Neural cell (in vitro differentiated cells): Measurements from ENCODE around the gene PPFIBP2. TPM values are rescaled to one million over a fixed set of nuclear protein-coding genes. Genes with fewer than 3 reads are reported as not detected.

Source experiments
- H2AFZ ChIP-seq: fragments of 200-600, 300-800 bp; sonication (generic), shearing (Covaris generic); 2 replicates; pipeline ENCODE4 v1.6.0; 2014; ENCODE audit warnings: low read depth, mild to moderate bottlenecking, antibody characterized with exemption, low read length, moderate library complexity
- H3F3A ChIP-seq: fragments of 200-600 bp; shearing (Covaris generic); 2 replicates; pipeline ENCODE4 v1.6.1; 2016; ENCODE audit warnings: mild to moderate bottlenecking, moderate library complexity, mixed read lengths, antibody characterized with exemption, low read length; ENCODE audit not compliant: insufficient read depth, poor library complexity, severe bottlenecking
- H3K27ac ChIP-seq: fragments of 200-600, 300-800 bp; sonication (generic), shearing (Covaris generic); 2 replicates; pipeline ENCODE4 v1.5.1; 2014; ENCODE audit warnings: mild to moderate bottlenecking, low read length, moderate library complexity
- H3K27me3 ChIP-seq: fragments of 300-800, 200-600 bp; sonication (generic), shearing (Covaris generic); 2 replicates; pipeline ENCODE4 v1.6.0; 2014; ENCODE audit warnings: mild to moderate bottlenecking, low read depth, low read length, moderate library complexity; ENCODE audit not compliant: insufficient read depth
- H3K36me3 ChIP-seq: fragments of 300-800, 200-600 bp; sonication (generic), shearing (Covaris generic); 2 replicates; pipeline ENCODE4 v1.5.1; 2014; ENCODE audit warnings: mild to moderate bottlenecking, antibody characterized with exemption, low read length, moderate library complexity; ENCODE audit not compliant: insufficient read depth
- H3K4me2 ChIP-seq: fragments of 300-800, 200-600 bp; sonication (generic), shearing (Covaris generic); 2 replicates; pipeline ENCODE4 v1.6.0; 2014; ENCODE audit warnings: mild to moderate bottlenecking, low read length
- H3K4me3 ChIP-seq: fragments of 300-800, 200-600 bp; sonication (generic), shearing (Covaris generic); 2 replicates; pipeline ENCODE4 v1.5.1; 2014; ENCODE audit warnings: mild to moderate bottlenecking, low read length, moderate library complexity
- H3K79me2 ChIP-seq: fragments of 200-600 bp; shearing (Covaris generic); replicated peaks from 2 replicates; pipeline ENCODE4 v1.6.0; 2014; ENCODE audit warnings: mild to moderate bottlenecking, low read length, moderate library complexity; ENCODE audit not compliant: insufficient read depth
- H3K9ac ChIP-seq: fragments of 300-800, 200-600 bp; sonication (generic), shearing (Covaris generic); 2 replicates; pipeline ENCODE4 v1.6.1; 2016; ENCODE audit warnings: mild to moderate bottlenecking, low read length, mixed read lengths
- H3K9me2 ChIP-seq: fragments of 200-600 bp; shearing (Covaris generic); 2 replicates; pipeline ENCODE4 v1.6.1; 2016; ENCODE audit warnings: mild to moderate bottlenecking, low read length, mixed read lengths; ENCODE audit not compliant: insufficient read depth
- H3K9me3 ChIP-seq: fragments of 200-600, 300-800 bp; sonication (generic), shearing (Covaris generic); 2 replicates; pipeline ENCODE4 v1.6.1; 2016; ENCODE audit warnings: mild to moderate bottlenecking, mixed run types, low read length, moderate library complexity, mixed read lengths
- H4K20me1 ChIP-seq: fragments of 200-600 bp; shearing (Covaris generic); 2 replicates; pipeline ENCODE4 v1.6.1; 2016; ENCODE audit warnings: mild to moderate bottlenecking, mixed run types; ENCODE audit not compliant: insufficient read depth
- EP300 ChIP-seq: fragments of 450-650 bp; conservative IDR thresholded peaks from 2 replicates; pipeline ENCODE4 v1.6.1; 2014; ENCODE audit warnings: antibody characterized with exemption, mild to moderate bottlenecking, moderate library complexity; ENCODE audit not compliant: poor library complexity, severe bottlenecking
- EZH2 ChIP-seq: fragments of 200-600, 300-800 bp; shearing (Covaris generic), sonication (generic); IDR thresholded peaks from 2 replicates; pipeline ENCODE4 v1.6.1; 2014; ENCODE audit warnings: antibody characterized with exemption, low read length, borderline replicate concordance, mild to moderate bottlenecking; ENCODE audit not compliant: insufficient read depth, poor library complexity, severe bottlenecking
- MXI1 ChIP-seq: fragments of 450-650 bp; conservative IDR thresholded peaks from 2 replicates; pipeline ENCODE4 v1.6.1; 2014; ENCODE audit warnings: antibody characterized with exemption, mild to moderate bottlenecking; ENCODE audit not compliant: poor library complexity, severe bottlenecking
- POLR2AphosphoS5 ChIP-seq: IDR thresholded peaks from 2 replicates; pipeline ENCODE4 v1.6.1; 2012
- RAD21 ChIP-seq: fragments of 450-650 bp; conservative IDR thresholded peaks from 2 replicates; pipeline ENCODE4 v1.6.1; 2014; ENCODE audit warnings: antibody characterized with exemption, mild to moderate bottlenecking, moderate library complexity
- SMC3 ChIP-seq: fragments of 450-650 bp; conservative IDR thresholded peaks from 2 replicates; pipeline ENCODE4 v1.6.1; 2014; ENCODE audit warnings: antibody characterized with exemption, mild to moderate bottlenecking, moderate library complexity; ENCODE audit not compliant: poor library complexity
- TAF1 ChIP-seq: IDR thresholded peaks from 2 replicates; pipeline ENCODE4 v1.6.1; 2012; ENCODE audit warnings: low read depth
- polyA plus RNA-seq: library from polyadenylated mRNA; depleted of rRNA; stranded (reverse); fragments of >200 nt; gene quantifications from 2 replicates; pipeline ENCODE4 v1.2.3, GENCODE V29; 2014
- TF ChIP-seq, protein P1 (sequence below): fragments of 450-650 bp; IDR thresholded peaks from 2 replicates; pipeline ENCODE4 v1.5.1; 2014; ENCODE audit warnings: antibody characterized with exemption, mild to moderate bottlenecking, moderate library complexity; ENCODE audit not compliant: poor library complexity, severe bottlenecking
- TF ChIP-seq, protein P2 (sequence below): IDR thresholded peaks from 2 replicates; pipeline ENCODE4 v1.6.1; 2012; ENCODE audit warnings: borderline replicate concordance

The PPFIBP2 gene
- polyA plus RNA-seq, 1 donor from 2014 or later: not detected

DNA sequence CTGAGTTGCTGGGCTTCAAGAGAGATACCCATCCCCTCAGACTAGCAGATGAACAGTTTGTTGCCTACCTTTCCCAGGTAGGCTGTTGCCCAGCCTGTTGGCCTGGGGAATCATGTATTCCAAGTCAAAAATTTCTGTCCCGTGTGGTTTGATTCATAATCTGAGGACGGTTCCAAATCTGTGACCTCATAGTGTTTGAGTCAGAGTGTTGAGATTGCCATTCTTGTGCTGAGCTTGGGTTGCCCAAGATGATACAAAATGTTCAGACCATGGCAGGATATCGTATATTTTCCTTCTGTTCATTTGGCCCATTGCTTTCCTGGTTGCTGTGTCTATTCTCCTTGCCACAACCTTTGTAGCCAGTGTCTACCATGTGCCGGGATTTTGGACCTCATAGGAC is 95.2 kb downstream of the PPFIBP2 start:
- no peaks in the 10 kb centered on the region for H3K9me2 ChIP-seq
- H3K27me3 ChIP-seq: no peaks in the 10 kb centered on the region
- no peak overlapping the region for H3K4me2 ChIP-seq
- H2AFZ ChIP-seq: no peak overlapping the region
- no peak overlapping the region for H3K4me3 ChIP-seq
- no peak overlapping the region for H3K9ac ChIP-seq
- H3F3A ChIP-seq: no peaks in the 10 kb centered on the region
- H3K79me2 ChIP-seq: no peaks in the 10 kb centered on the region
- no peaks in the 10 kb centered on the region for H3K9me3 ChIP-seq
- no peak for TF ChIP-seq POLR2AphosphoS5
- TF ChIP-seq, protein P1, sequence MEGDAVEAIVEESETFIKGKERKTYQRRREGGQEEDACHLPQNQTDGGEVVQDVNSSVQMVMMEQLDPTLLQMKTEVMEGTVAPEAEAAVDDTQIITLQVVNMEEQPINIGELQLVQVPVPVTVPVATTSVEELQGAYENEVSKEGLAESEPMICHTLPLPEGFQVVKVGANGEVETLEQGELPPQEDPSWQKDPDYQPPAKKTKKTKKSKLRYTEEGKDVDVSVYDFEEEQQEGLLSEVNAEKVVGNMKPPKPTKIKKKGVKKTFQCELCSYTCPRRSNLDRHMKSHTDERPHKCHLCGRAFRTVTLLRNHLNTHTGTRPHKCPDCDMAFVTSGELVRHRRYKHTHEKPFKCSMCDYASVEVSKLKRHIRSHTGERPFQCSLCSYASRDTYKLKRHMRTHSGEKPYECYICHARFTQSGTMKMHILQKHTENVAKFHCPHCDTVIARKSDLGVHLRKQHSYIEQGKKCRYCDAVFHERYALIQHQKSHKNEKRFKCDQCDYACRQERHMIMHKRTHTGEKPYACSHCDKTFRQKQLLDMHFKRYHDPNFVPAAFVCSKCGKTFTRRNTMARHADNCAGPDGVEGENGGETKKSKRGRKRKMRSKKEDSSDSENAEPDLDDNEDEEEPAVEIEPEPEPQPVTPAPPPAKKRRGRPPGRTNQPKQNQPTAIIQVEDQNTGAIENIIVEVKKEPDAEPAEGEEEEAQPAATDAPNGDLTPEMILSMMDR: no peak
- no peak for TF ChIP-seq SMC3
- no peak for TF ChIP-seq MXI1
- TF ChIP-seq EP300: no peak
- no peak for TF ChIP-seq TAF1
- TF ChIP-seq, protein P2, sequence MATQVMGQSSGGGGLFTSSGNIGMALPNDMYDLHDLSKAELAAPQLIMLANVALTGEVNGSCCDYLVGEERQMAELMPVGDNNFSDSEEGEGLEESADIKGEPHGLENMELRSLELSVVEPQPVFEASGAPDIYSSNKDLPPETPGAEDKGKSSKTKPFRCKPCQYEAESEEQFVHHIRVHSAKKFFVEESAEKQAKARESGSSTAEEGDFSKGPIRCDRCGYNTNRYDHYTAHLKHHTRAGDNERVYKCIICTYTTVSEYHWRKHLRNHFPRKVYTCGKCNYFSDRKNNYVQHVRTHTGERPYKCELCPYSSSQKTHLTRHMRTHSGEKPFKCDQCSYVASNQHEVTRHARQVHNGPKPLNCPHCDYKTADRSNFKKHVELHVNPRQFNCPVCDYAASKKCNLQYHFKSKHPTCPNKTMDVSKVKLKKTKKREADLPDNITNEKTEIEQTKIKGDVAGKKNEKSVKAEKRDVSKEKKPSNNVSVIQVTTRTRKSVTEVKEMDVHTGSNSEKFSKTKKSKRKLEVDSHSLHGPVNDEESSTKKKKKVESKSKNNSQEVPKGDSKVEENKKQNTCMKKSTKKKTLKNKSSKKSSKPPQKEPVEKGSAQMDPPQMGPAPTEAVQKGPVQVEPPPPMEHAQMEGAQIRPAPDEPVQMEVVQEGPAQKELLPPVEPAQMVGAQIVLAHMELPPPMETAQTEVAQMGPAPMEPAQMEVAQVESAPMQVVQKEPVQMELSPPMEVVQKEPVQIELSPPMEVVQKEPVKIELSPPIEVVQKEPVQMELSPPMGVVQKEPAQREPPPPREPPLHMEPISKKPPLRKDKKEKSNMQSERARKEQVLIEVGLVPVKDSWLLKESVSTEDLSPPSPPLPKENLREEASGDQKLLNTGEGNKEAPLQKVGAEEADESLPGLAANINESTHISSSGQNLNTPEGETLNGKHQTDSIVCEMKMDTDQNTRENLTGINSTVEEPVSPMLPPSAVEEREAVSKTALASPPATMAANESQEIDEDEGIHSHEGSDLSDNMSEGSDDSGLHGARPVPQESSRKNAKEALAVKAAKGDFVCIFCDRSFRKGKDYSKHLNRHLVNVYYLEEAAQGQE: no peak
- no peak for TF ChIP-seq EZH2
- TF ChIP-seq RAD21: no peak
- no peaks in the 10 kb centered on the region for H4K20me1 ChIP-seq
- no peaks in the 10 kb centered on the region for H3K36me3 ChIP-seq
- H3K27ac ChIP-seq: no peak overlapping the region

DNA sequence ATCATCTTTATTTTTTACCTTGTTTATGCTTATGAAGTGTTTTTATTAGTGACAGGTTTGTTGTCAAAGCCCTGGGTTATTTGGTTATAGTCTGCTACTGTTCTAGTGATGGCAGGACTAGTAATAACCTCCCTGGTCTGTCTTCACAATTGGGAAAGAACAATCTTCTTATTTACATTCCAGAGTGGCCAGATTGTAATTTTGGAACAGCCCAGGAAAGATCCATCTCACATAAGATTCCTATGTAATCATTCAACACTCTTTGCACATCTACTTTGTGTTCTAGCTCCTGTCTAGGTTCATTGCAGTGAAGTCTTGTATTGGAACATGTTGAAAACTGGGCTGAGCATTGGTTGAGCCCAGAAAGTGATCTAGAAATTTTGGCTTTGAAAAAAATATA is 95.7 kb downstream of the PPFIBP2 start:
- Histone ChIP-seq H3F3A (no peaks in the 10 kb centered on the region), H3K36me3 (no peaks in the 10 kb centered on the region), H3K79me2 (no peaks in the 10 kb centered on the region), H3K9ac (no peak overlapping the region), H3K9me2 (no peaks in the 10 kb centered on the region), H3K9me3 (no peaks in the 10 kb centered on the region), H4K20me1 (no peaks in the 10 kb centered on the region), H3K27me3 (no peaks in the 10 kb centered on the region), H3K4me2 (no peak overlapping the region), H3K27ac (no peak overlapping the region), H3K4me3 (no peak overlapping the region), H2AFZ (no peak overlapping the region)
- TF ChIP-seq MXI1 (no peak), POLR2AphosphoS5 (no peak), EZH2 (no peak), SMC3 (no peak), EP300 (no peak), RAD21 (no peak), TAF1 (no peak)
- TF ChIP-seq, protein P2: no peak
- TF ChIP-seq, protein P1: no peak
